ENCODE measurements around the gene FBXL17.

GRCh38 chr5:107893642-107894041, 488.3 kb downstream of the FBXL17 start:
- TF ChIP-seq MAX (IDR thresholded peaks at IDR 0.05; ENCODE audit: low read depth) (no peak), EP300 (IDR thresholded peaks at IDR 0.05; ENCODE audit: borderline replicate concordance in 1 of 2, low read depth in 1 of 2, low read length in 1 of 2) (no peak), CTCF (IDR thresholded peaks at IDR 0.05) (no peak), GABPA (IDR thresholded peaks at IDR 0.05; ENCODE audit: low read depth) (no peak), GATA2 (CRISPR knock-in tag; IDR thresholded peaks at IDR 0.05) (no peak), POLR2AphosphoS5 (IDR thresholded peaks at IDR 0.05; ENCODE audit: low read depth, low read length) (no peak), TEAD4 (IDR thresholded peaks at IDR 0.05; ENCODE audit: borderline replicate concordance, insufficient read depth) (no peak), SMC3 (IDR thresholded peaks at IDR 0.05; ENCODE audit: low read depth, low read length) (no peak), RXRA (IDR thresholded peaks at IDR 0.05; ENCODE audit: borderline replicate concordance, low read depth) (no peak), RFX5 (IDR thresholded peaks at IDR 0.05; ENCODE audit: low read length) (no peak), SIN3A (IDR thresholded peaks at IDR 0.05; ENCODE audit: borderline replicate concordance, low read depth, low read length) (no peak), RAD21 (IDR thresholded peaks at IDR 0.05; ENCODE audit: low read length) (no peak), IRF3 (IDR thresholded peaks at IDR 0.05; ENCODE audit: low read depth, low read length) (no peak)

Measured in SK-N-SH (cell line).